ES-I3 (cell line): ENCODE measurements around the gene DENND4C.
"Not testable (repeated sequence)": the region's sequence is repeated elsewhere in the genome, so short reads cannot be mapped to it uniquely, and the experiment has no call there.

Experiments
- H3K36me3 ChIP-seq: 2 replicates; pipeline ENCODE4 v1.6.1; 2013; ENCODE audit warnings: mild to moderate bottlenecking, low read length, control low read depth, moderate library complexity; ENCODE audit not compliant: insufficient read depth
- H3K4me1 ChIP-seq: 2 replicates; pipeline ENCODE4 v1.6.1; 2013; ENCODE audit warnings: mild to moderate bottlenecking, control low read depth, low read length; ENCODE audit not compliant: insufficient read depth
- H3K9ac ChIP-seq: 2 replicates; pipeline ENCODE4 v1.6.1; 2013; ENCODE audit warnings: low read depth, mild to moderate bottlenecking, low read length, moderate library complexity
- H3K9me3 ChIP-seq: 2 replicates; pipeline ENCODE4 v1.6.1; 2013; ENCODE audit warnings: mild to moderate bottlenecking, low read length, moderate library complexity; ENCODE audit not compliant: control insufficient read depth, insufficient read depth

The DENND4C gene

GRCh38 chr9:19233344-19233743, 2.9 kb downstream of the DENND4C start:
- Histone ChIP-seq H3K9ac (no peak overlapping the region), H3K36me3 (no peaks in the 10 kb centered on the region), H3K4me1 (peaks cover 6% of the 10 kb centered on the region), H3K9me3 (no peaks in the 10 kb centered on the region)

- Histone ChIP-seq H3K4me1 (no peaks in the 10 kb centered on the region), H3K36me3 (no peaks in the 10 kb centered on the region), H3K9me3 (no peaks in the 10 kb centered on the region), H3K9ac (no peak overlapping the region)
Observed at GRCh38 chr9:19239955-19240354, 9.5 kb downstream of the DENND4C start.

DNA sequence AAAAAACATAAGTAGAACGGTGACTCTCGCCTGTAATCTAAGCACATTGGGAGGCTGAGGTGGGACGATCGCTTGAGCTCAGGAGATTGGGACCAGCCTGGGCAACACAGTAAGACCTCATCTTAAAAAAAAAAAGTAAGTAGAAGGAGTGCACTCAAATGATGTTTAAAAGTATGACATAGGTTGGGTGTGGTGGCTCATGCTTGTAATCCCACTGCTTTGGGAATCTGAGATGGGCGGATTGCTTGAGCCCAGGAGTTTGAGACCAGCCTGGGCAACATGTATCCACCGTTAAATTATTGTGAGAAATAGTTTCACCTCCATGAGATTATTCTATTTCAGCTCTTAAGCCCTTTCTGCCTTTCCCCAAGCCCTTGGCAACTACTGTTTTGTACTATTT, 11.2 kb downstream of the DENND4C start:
- Histone ChIP-seq H3K4me1 (no peaks in the 10 kb centered on the region), H3K9me3 (no peaks in the 10 kb centered on the region), H3K9ac (no peak overlapping the region), H3K36me3 (no peaks in the 10 kb centered on the region)

- Histone ChIP-seq H3K4me1 (no peaks in the 10 kb centered on the region), H3K9me3 (no peaks in the 10 kb centered on the region), H3K36me3 (no peaks in the 10 kb centered on the region), H3K9ac (no peak overlapping the region)
Observed at GRCh38 chr9:19243366-19244033, 13.0 kb downstream of the DENND4C start.

GRCh38 chr9:19246891-19247290, 16.4 kb downstream of the DENND4C start:
- Histone ChIP-seq H3K4me1 (peaks cover 15% of the 10 kb centered on the region), H3K9me3 (no peaks in the 10 kb centered on the region), H3K9ac (no peak overlapping the region), H3K36me3 (no peaks in the 10 kb centered on the region)

DNA sequence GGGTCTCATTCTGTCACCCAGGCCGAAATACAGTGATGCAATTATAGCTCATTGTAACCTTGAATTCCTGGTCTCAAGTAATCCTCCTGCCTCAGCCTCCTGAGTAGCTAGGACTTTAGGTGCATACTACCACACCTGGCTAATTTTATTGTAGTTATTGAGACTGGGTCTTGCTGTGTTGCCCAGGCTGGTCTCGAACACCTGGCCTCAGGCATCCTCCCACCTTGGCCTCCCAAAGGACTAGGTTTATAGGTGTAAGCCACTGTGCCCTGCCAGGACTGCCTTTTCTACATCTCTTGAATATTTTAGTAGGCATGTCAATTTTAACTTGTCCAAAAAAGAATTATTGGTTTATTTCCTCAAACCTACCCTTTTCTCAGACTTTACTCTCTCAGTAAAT, 16.9 kb downstream of the DENND4C start:
- H3K9ac ChIP-seq: no peak overlapping the region
- peaks cover 19% of the 10 kb centered on the region for H3K4me1 ChIP-seq
- no peaks in the 10 kb centered on the region for H3K36me3 ChIP-seq
- no peaks in the 10 kb centered on the region for H3K9me3 ChIP-seq

DNA sequence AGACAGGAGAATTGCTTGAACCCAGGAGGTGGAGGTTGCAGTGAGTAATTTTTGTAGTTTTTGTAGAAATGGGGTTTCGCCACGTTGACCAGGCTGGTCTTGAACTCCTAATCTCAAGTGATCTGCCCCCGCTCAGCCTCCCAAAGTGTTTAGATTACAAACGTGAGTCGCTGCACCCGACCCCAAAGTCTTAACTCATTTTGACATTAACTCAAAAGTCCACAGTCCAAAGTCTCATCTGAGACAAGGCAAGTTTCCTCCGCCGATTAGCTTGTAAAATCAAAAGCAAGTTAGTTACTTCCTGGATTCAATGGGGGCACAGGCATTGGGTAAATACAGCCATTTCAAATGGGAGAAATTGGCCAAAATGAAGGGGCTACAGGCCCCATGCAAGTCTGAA, 19.9 kb downstream of the DENND4C start:
- H3K4me1 ChIP-seq: peaks cover 20% of the 10 kb centered on the region
- H3K36me3 ChIP-seq, H3K9ac ChIP-seq, H3K9me3 ChIP-seq: not testable (repeated sequence)

GRCh38 chr9:19251203-19251602, 20.7 kb downstream of the DENND4C start:
- H3K9ac ChIP-seq: not testable (repeated sequence)
- H3K4me1 ChIP-seq: peaks cover 20% of the 10 kb centered on the region

DNA sequence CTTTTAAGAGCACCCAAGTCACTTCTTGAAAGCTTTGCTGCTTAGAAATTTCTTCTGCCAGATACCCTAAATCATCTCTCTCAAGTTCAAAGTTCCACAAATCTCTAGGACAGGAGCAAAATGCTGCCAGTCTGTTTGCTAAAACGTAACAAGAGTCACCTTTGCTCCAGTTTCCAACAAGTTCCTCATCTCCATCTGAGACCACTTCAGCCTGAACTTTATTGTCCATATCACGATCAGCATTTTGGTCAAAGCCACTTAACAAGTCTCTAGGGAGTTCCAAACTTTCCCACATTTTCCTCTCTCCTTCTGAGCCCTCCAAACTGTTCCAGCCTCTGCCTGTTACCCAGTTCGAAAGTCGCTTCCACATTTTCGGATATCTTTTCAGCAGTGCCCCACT, 21.1 kb downstream of the DENND4C start:
- peaks cover 20% of the 10 kb centered on the region for H3K4me1 ChIP-seq
- H3K9me3 ChIP-seq, H3K36me3 ChIP-seq, H3K9ac ChIP-seq: not testable (repeated sequence)

More at GRCh38 chr9:19251203-19251602, 20.7 kb downstream of the DENND4C start:
- H3K36me3 ChIP-seq, H3K9me3 ChIP-seq: not testable (repeated sequence)

GRCh38 chr9:19252174-19252884, 21.8 kb downstream of the DENND4C start:
- H3K9ac ChIP-seq: no peak overlapping the region

GRCh38 chr9:19252885-19253219, 22.4 kb downstream of the DENND4C start:
- Histone ChIP-seq H3K9me3 (no peaks in the 10 kb centered on the region), H3K36me3 (no peaks in the 10 kb centered on the region), H3K9ac (no peak overlapping the region), H3K4me1 (peaks cover 20% of the 10 kb centered on the region)

More at GRCh38 chr9:19252174-19252884, 21.8 kb downstream of the DENND4C start:
- Histone ChIP-seq H3K9me3 (no peaks in the 10 kb centered on the region), H3K36me3 (no peaks in the 10 kb centered on the region), H3K4me1 (peaks cover 20% of the 10 kb centered on the region)

GRCh38 chr9:19255112-19255511, 24.6 kb downstream of the DENND4C start:
- no peaks in the 10 kb centered on the region for H3K9me3 ChIP-seq
- no peak overlapping the region for H3K9ac ChIP-seq
- H3K36me3 ChIP-seq: no peaks in the 10 kb centered on the region
- H3K4me1 ChIP-seq: peaks cover 20% of the 10 kb centered on the region

DNA sequence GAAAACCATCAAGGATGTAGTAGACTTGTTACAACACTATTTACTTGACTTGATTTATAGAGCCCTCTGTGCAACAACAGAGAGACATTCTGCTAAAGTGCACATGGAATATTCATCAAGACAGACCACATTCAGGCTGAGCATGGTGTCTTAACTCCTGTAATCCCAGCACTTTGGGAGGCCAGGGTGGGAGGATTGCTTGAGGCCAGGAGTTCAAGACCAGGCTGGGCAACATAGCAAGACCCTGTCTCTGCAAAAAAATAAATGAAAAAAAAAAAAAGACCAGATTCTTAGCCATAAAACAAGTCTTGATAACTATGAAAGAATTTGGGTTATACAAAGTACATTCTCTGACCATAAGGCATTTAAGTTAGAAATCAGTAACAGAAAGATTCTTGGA, 25.3 kb downstream of the DENND4C start:
- Histone ChIP-seq H3K36me3 (no peaks in the 10 kb centered on the region), H3K4me1 (peaks cover 15% of the 10 kb centered on the region), H3K9ac (no peak overlapping the region), H3K9me3 (no peaks in the 10 kb centered on the region)

DNA sequence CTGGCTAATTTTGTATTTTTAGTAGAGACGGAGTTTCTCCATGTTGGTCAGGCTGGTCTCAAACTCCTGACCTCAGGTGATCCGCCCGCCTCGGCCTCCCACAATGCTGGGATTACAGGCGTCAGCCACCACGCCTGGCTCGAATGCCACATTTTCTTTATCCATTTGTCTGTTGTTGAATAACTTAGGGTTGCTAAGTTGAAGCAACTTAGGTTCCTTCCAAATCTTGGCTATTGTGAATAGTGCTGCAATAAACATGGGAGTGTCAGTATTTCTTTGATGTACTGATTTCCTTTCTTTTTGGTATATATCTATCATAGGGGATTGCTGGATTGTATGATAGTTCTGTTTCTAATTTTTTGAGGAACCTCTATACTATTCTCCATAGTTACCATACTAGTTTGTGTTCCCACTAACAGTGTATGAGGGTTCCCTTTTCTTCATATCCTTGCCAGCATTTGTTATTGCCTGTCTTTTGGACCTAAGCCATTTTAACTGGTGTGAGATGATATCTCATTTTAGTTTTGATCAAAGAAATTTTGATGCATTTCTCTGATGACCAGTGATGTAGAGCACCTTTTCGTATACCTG, 29.3 kb downstream of the DENND4C start:
- H3K36me3 ChIP-seq, H3K4me1 ChIP-seq, H3K9me3 ChIP-seq, H3K9ac ChIP-seq: not testable (repeated sequence)

DNA sequence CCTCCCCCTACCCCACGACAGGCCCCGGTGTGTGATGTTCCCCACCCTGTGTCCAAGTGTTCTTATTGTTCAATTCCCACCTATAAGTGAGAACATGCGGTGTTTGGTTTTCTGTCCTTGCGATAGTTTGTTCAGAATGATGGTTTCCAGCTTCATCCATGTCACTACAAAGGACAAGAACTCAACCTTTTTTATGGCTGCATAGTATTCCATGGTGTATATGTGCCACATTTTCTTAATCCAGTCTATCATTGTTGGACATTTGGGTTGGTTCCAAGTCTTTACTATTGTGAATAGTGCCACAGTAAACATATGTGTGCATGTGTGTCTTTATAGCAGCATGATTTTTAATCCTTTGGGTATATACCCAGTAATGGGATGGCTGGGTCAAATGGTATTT, 35.1 kb downstream of the DENND4C start:
- H3K9me3 ChIP-seq, H3K9ac ChIP-seq, H3K4me1 ChIP-seq, H3K36me3 ChIP-seq: not testable (repeated sequence)
